Peyer's patch (tissue), 4 donors: ENCODE results near the gene ATP6V0A1. TPM values are rescaled to one million over a fixed set of nuclear protein-coding genes. Genes with fewer than 3 reads are reported as not detected.

Experiments used
- DNase-seq, 3 donors: peaks; one replicate each; pipeline ENCODE4 v3.0.0-alpha.2; 2017 to 2019
- H3K27ac ChIP-seq, 4 donors: fragments of 200-600 bp; sonication (generic); one replicate each; pipeline ENCODE4 v1.5.1; 2016 to 2019
- H3K27me3 ChIP-seq, 2 donors: fragments of 200-600 bp; sonication (generic); one replicate each; pipeline ENCODE4 v1.5.1; 2019
- H3K36me3 ChIP-seq, 3 donors: fragments of 200-600 bp; sonication (generic); one replicate each; pipeline ENCODE4 v1.5.1; 2016 to 2019
- H3K4me1 ChIP-seq, 4 donors: fragments of 200-600 bp; sonication (generic); one replicate each; pipeline ENCODE4 v1.5.1; 2016 to 2019
- H3K4me3 ChIP-seq, 4 donors: fragments of 200-600 bp; sonication (generic); 1 replicate in 3 of 4; 2 replicates in 1 of 4; pipeline ENCODE4 v1.5.1; 2016 to 2019; ENCODE audit warnings: mild to moderate bottlenecking in 1 of 4
- H3K9me3 ChIP-seq, 4 donors: fragments of 200-600 bp; sonication (generic); one replicate each; pipeline ENCODE4 v1.5.1; 2016 to 2019; ENCODE audit warnings: mild to moderate bottlenecking in 1 of 4
- CTCF ChIP-seq, 6 experiments: fragments of 450-650 bp in 4 of 6; fragments of 200-600 bp in 2 of 6; sonication (generic) in 1 of 6; IDR thresholded peaks; one replicate each; pipeline ENCODE4 v1.5.1; 2017 to 2019; ENCODE audit warnings: antibody characterized with exemption in 6 of 6, mild to moderate bottlenecking in 3 of 6, moderate library complexity in 1 of 6
- POLR2A ChIP-seq, 2 donors: fragments of 450-650 bp; IDR thresholded peaks; one replicate each; pipeline ENCODE4 v1.5.1; 2017; ENCODE audit warnings: antibody characterized with exemption in 2 of 2, mild to moderate bottlenecking in 2 of 2, moderate library complexity in 2 of 2
- total RNA-seq, 4 donors: library from RNA; depleted of rRNA; stranded (reverse); fragments of >200 nt; gene quantifications; one replicate each; pipeline ENCODE4 v1.1.0, GENCODE V29; 2016

The ATP6V0A1 gene
- total RNA-seq, 4 donors from 2014 or later: 121 to 251 (median 204) TPM

- no peaks in the 10 kb centered on the region for H3K9me3 ChIP-seq
- DNase-seq: no peak
- peaks cover 0 to 30% (median 0%) of the 10 kb centered on the region in 4 donors for H3K4me1 ChIP-seq
- H3K4me3 ChIP-seq: peak overlapping the region in 1 of 4 donors; percentile 17
- H3K27me3 ChIP-seq: no peaks in the 10 kb centered on the region
- peaks cover 0 to 48% (median 0%) of the 10 kb centered on the region in 3 donors for H3K36me3 ChIP-seq
- TF ChIP-seq CTCF (IDR thresholded peaks at IDR 0.05) (no peak), POLR2A (IDR thresholded peaks at IDR 0.05) (no peak)
- peak overlapping the region in 1 of 4 donors; percentile 39 for H3K27ac ChIP-seq
These were observed 5.3 kb downstream of the ATP6V0A1 start for GRCh38 chr17:42463976-42464400.

GRCh38 chr17:42467889-42468288 lies 9.2 kb downstream of the ATP6V0A1 start:
- Histone ChIP-seq H3K27me3 (no peaks in the 10 kb centered on the region), H3K27ac (no peak overlapping the region), H3K4me3 (no peak overlapping the region), H3K9me3 (no peaks in the 10 kb centered on the region), H3K36me3 (peaks cover 0 to 81% (median 0%) of the 10 kb centered on the region in 3 donors), H3K4me1 (peaks cover 0 to 13% (median 0%) of the 10 kb centered on the region in 4 donors)
- TF ChIP-seq POLR2A (IDR thresholded peaks at IDR 0.05) (no peak), CTCF (IDR thresholded peaks at IDR 0.05) (no peak)
- no peak for DNase-seq

- no peak for DNase-seq
- no peak for TF ChIP-seq CTCF (IDR thresholded peaks at IDR 0.05)
- TF ChIP-seq POLR2A (IDR thresholded peaks at IDR 0.05): no peak
- H3K4me1 ChIP-seq: peaks cover 0 to 18% (median 4%) of the 10 kb centered on the region in 4 donors
These were observed 14.2 kb downstream of the ATP6V0A1 start for GRCh38 chr17:42472709-42473521.

GRCh38 chr17:42474276-42474675 lies 15.6 kb downstream of the ATP6V0A1 start:
- peaks cover 0 to 18% (median 4%) of the 10 kb centered on the region in 4 donors for H3K4me1 ChIP-seq
- no peaks in the 10 kb centered on the region for H3K9me3 ChIP-seq
- H3K4me3 ChIP-seq: no peak overlapping the region
- peak overlapping the region in 2 of 4 donors; percentile 59 to 61 for H3K27ac ChIP-seq
- no peak for DNase-seq
- H3K36me3 ChIP-seq: peaks cover 0 to 82% (median 0%) of the 10 kb centered on the region in 3 donors
- no peaks in the 10 kb centered on the region for H3K27me3 ChIP-seq
- TF ChIP-seq CTCF (IDR thresholded peaks at IDR 0.05): peak in 1 of 6 experiments; percentile 10
- no peak for TF ChIP-seq POLR2A (IDR thresholded peaks at IDR 0.05)

More at GRCh38 chr17:42472709-42473521, 14.2 kb downstream of the ATP6V0A1 start:
- H3K27ac ChIP-seq: peak overlapping the region in 1 of 4 donors; percentile 6
- H3K36me3 ChIP-seq: peaks cover 0 to 84% (median 0%) of the 10 kb centered on the region in 3 donors
- H3K9me3 ChIP-seq: no peaks in the 10 kb centered on the region
- H3K27me3 ChIP-seq: no peaks in the 10 kb centered on the region
- no peak overlapping the region for H3K4me3 ChIP-seq

GRCh38 chr17:42475121-42475520 lies 16.4 kb downstream of the ATP6V0A1 start:
- H3K36me3 ChIP-seq: peaks cover 0 to 82% (median 0%) of the 10 kb centered on the region in 3 donors
- TF ChIP-seq CTCF (IDR thresholded peaks at IDR 0.05) (no peak), POLR2A (IDR thresholded peaks at IDR 0.05) (no peak)
- H3K27me3 ChIP-seq: no peaks in the 10 kb centered on the region

More at GRCh38 chr17:42475121-42475520, 16.4 kb downstream of the ATP6V0A1 start:
- no peaks in the 10 kb centered on the region for H3K9me3 ChIP-seq
- H3K27ac ChIP-seq: peak overlapping the region in 2 of 4 donors; percentile 59 to 61
- H3K4me1 ChIP-seq: peaks cover 0 to 18% (median 4%) of the 10 kb centered on the region in 4 donors
- no peak overlapping the region for H3K4me3 ChIP-seq
- no peak for DNase-seq
